ENCODE data around the gene CDCA3.

Gene CDCA3

DNA sequence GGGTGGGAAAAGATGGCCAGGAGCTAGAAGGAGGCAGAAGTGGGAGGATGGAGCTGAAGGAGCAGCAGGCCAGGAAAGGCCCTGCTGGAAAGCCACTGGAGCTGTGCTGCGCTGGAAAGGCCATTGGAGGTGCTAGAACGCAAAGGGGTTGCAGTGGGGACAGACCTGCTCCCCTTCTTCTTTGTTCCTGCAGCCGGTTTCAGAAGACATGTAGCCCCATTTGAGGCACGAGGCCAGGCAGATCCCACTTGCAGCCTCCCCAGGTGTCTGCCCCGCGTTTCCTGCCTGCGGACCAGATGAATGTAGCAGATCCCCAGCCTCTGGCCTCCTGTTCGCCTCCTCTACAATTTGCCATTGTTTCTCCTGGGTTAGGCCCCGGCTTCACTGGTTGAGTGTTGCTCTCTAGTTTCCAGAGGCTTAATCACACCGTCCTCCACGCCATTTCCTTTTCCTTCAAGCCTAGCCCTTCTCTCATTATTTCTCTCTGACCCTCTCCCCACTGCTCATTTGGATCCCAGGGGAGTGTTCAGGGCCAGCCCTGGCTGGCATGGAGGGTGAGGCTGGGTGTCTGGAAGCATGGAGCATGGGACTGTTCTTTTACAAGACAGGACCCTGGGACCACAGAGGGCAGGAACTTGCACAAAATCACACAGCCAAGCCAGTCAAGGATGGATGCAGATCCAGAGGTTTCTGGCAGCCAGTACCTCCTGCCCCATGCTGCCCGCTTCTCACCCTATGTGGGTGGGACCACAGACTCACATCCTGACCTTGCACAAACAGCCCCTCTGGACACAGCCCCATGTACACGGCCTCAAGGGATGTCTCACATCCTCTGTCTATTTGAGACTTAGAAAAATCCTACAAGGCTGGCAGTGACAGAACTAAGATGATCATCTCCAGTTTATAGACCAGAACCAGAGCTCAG, 31.7 kb downstream of the CDCA3 start:
- no peak for DNase-seq (ENCODE audit: low read depth)

- no peak for DNase-seq (ENCODE audit: low read depth)
These were observed 32.4 kb downstream of the CDCA3 start for GRCh38 chr12:6818645-6819044.

GRCh38 chr12:6818222-6818621, 32.9 kb downstream of the CDCA3 start:
- DNase-seq (ENCODE audit: low read depth), result no peak

- no peak for DNase-seq (ENCODE audit: low read depth)
These were observed 33.4 kb downstream of the CDCA3 start for GRCh38 chr12:6817662-6818157.

DNA sequence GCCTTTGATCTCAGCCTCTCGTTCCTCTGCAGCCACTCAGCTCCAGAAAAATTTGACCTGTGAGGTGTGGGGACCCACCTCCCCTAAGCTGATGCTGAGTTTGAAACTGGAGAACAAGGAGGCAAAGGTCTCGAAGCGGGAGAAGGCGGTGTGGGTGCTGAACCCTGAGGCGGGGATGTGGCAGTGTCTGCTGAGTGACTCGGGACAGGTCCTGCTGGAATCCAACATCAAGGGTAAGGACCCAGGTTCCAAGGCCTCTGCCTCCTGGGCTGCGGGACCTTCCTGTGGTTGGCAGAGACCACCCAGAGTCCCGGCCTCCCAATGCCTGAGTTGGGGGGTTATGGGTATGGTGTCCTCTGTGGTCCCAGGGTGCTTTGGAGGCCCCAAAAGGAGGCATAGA, 34.0 kb downstream of the CDCA3 start:
- no peak for DNase-seq (ENCODE audit: low read depth)

- DNase-seq (ENCODE audit: low read depth), result no peak
These were observed 34.5 kb downstream of the CDCA3 start for GRCh38 chr12:6816598-6816997.

GRCh38 chr12:6813363-6813762, 37.7 kb downstream of the CDCA3 start:
- no peak for DNase-seq (ENCODE audit: low read depth)

DNA sequence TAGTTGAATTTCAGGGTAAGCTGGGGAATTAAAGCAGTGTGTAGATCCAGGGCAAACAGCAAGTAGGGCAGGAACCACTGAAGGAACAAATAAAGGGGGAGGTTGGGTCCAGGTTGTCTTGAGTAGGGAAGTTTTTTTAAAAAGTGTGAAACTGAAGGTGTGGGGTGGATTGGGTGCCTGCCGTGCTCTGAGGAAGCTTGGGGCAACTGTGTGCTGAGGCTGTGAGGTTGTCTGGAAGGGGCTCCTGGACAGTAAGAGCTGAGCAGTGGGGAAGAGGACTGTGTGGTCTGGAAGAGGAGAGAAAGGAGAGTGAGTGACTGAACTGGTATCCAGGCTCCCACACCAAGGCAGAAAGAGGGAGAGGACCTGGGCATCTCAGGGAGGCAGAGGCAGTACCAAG, 40.3 kb downstream of the CDCA3 start:
- DNase-seq (ENCODE audit: low read depth), result no peak

GRCh38 chr12:6809056-6809455, 42.0 kb downstream of the CDCA3 start:
- no peak for DNase-seq (ENCODE audit: low read depth)

GRCh38 chr12:6807170-6807569, 43.9 kb downstream of the CDCA3 start:
- no peak for DNase-seq (ENCODE audit: low read depth)

DNA sequence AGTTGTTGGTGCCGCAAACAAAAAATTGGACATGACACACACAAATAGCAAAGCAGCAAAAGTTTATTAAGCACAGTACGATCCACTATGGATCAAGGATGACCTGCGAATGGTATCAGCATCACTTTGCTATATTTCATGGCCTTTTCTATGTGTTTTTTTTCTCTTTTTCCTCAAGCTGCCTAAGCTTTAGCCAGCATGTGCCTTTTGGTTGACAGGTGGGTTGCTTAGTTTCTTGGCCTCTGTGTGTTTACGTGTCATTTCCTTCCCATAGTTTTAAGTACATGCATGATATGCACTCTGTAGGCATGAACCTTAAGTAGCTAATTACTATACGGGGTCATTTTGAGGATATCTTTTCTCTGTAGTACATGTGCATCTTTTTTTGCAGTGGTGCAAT, 51.9 kb downstream of the CDCA3 start:
- no peak for DNase-seq (ENCODE audit: low read depth)
